Lower lobe of right lung (tissue), 2 donors: ENCODE results near the gene POU2F1. TPM values are rescaled to one million over a fixed set of nuclear protein-coding genes. Genes with fewer than 3 reads are reported as not detected.

Experiments used
- ATAC-seq, 2 donors: fragments of 200-7000 bp; cut with Tn5 transposase; one replicate each; pipeline ENCODE4 v1.9.1; 2020 to 2022; ENCODE audit warnings: mild to moderate bottlenecking in 2 of 2, moderate library complexity in 2 of 2
- DNase-seq: peaks from one replicate; pipeline ENCODE4 v3.0.0-alpha.2; 2020
- H3K27ac ChIP-seq: fragments of 200-600 bp; one replicate; pipeline ENCODE4 v1.8.0; 2022
- H3K27me3 ChIP-seq: fragments of 200-600 bp; one replicate; pipeline ENCODE4 v1.8.0; 2022; ENCODE audit warnings: low read depth
- H3K36me3 ChIP-seq: fragments of 200-600 bp; one replicate; pipeline ENCODE4 v1.8.0; 2022; ENCODE audit warnings: mild to moderate bottlenecking
- H3K4me1 ChIP-seq: fragments of 200-600 bp; one replicate; pipeline ENCODE4 v1.8.0; 2022
- H3K4me3 ChIP-seq: fragments of 200-600 bp; one replicate; pipeline ENCODE4 v1.8.0; 2022; ENCODE audit warnings: mild to moderate bottlenecking
- H3K9me3 ChIP-seq: fragments of 200-600 bp; one replicate; pipeline ENCODE4 v1.8.0; 2022
- CTCF ChIP-seq: fragments of 200-600 bp; IDR thresholded peaks from one replicate; pipeline ENCODE4 v1.8.0; 2022; ENCODE audit warnings: antibody characterized with exemption, mild to moderate bottlenecking
- intact Hi-C: fragments of 100-400 bp; cut with DNase I; formaldehyde crosslinking; loops from one replicate; pipeline ENCODE4 v1.11.0; 2022
- total RNA-seq: library from RNA; stranded (reverse); fragmentation: NEBNext Ultra II Directional; extraction: Animal tissue kit (Norgen Biotek cat#: 25700); gene quantifications from one replicate; pipeline ENCODE4 v1.2.1, GENCODE V29; 2021
- donor health status: DM: no; HTN: yes; CAD: no; lungs with severe emphysema.

Gene POU2F1
- total RNA-seq, 1 donor from 2014 or later: 20.1 TPM

- no peak overlapping the region for H3K27ac ChIP-seq
- no peaks in the 10 kb centered on the region for H3K9me3 ChIP-seq
- no peak overlapping the region for H3K4me3 ChIP-seq
- DNase-seq (no peak), ATAC-seq (no peak)
- no peaks in the 10 kb centered on the region for H3K36me3 ChIP-seq
- TF ChIP-seq CTCF: no peak
- intact Hi-C loops: no loop called here
- H3K27me3 ChIP-seq: no peaks in the 10 kb centered on the region
- H3K4me1 ChIP-seq: no peaks in the 10 kb centered on the region
These were observed 139.4 kb downstream of the POU2F1 start for GRCh38 chr1:167360120-167360519.

DNA sequence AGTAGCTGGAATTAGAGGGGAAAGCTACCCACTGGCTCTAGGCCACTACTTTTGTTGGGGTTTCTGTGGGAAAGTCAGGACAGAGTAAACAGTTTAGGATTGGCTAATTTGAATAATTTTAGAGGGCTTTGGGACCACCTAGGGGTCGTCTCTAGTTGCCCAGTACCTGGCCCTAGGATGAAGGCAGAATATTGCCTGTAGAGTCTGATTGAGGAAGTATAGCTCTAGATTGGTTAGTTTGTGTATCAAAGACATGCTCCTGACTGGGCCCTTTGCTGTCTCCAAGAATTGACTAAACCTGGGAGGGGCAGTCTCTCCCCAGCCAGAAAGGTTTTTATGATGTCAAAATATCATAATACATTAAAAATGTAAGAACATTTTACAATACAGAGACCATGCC, 142.0 kb downstream of the POU2F1 start:
- no peak overlapping the region for H3K27ac ChIP-seq
- intact Hi-C loops: no loop called here

DNA sequence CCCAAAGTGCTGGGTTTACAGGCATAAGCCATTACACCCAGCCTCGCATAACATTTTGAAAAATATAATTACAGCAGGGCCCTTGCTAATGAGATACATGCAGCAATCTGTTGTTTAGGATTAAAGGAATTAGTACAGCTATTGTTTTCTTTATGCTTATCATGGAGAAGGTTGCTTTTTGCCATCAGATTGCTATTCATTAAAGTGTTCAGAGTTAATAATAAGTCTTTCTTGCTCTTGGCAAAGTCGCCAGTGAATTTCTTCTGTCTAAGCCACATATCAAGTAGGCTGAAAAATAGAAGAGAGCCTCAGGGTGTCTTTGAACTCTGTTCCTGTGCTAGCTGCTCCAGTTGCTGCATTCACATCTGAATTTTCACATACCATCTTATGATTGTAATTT, 144.1 kb downstream of the POU2F1 start:
- DNase-seq (no peak), ATAC-seq (no peak)
- H3K27me3 ChIP-seq: no peaks in the 10 kb centered on the region
- intact Hi-C loops: no loop called here
- no peaks in the 10 kb centered on the region for H3K9me3 ChIP-seq
- H3K36me3 ChIP-seq: peaks cover 13% of the 10 kb centered on the region
- no peak overlapping the region for H3K4me3 ChIP-seq
- no peaks in the 10 kb centered on the region for H3K4me1 ChIP-seq
- no peak for TF ChIP-seq CTCF
- H3K27ac ChIP-seq: no peak overlapping the region

More for the DNA sequence above, 142.0 kb downstream of the POU2F1 start:
- no peak overlapping the region for H3K4me3 ChIP-seq
- H3K4me1 ChIP-seq: no peaks in the 10 kb centered on the region
- H3K36me3 ChIP-seq: peaks cover 13% of the 10 kb centered on the region
- no peak for TF ChIP-seq CTCF
- DNase-seq (no peak), ATAC-seq (no peak)
- no peaks in the 10 kb centered on the region for H3K27me3 ChIP-seq
- no peaks in the 10 kb centered on the region for H3K9me3 ChIP-seq

GRCh38 chr1:167365360-167365759, 144.7 kb downstream of the POU2F1 start:
- Histone ChIP-seq H3K36me3 (peaks cover 13% of the 10 kb centered on the region), H3K4me3 (no peak overlapping the region), H3K4me1 (no peaks in the 10 kb centered on the region), H3K9me3 (no peaks in the 10 kb centered on the region), H3K27ac (no peak overlapping the region), H3K27me3 (no peaks in the 10 kb centered on the region)
- ATAC-seq (no peak), DNase-seq (no peak)
- TF ChIP-seq CTCF: no peak
- intact Hi-C loops: no loop called here

- intact Hi-C loops: no loop called here
- no peak for DNase-seq
- Histone ChIP-seq H3K4me3 (no peak overlapping the region), H3K4me1 (no peaks in the 10 kb centered on the region), H3K27ac (no peak overlapping the region), H3K36me3 (peaks cover 18% of the 10 kb centered on the region), H3K27me3 (no peaks in the 10 kb centered on the region), H3K9me3 (no peaks in the 10 kb centered on the region)
- TF ChIP-seq CTCF: no peak
- ATAC-seq: no peak
These were observed 147.0 kb downstream of the POU2F1 start for GRCh38 chr1:167367705-167368104.

GRCh38 chr1:167369175-167369574, 148.5 kb downstream of the POU2F1 start:
- no peaks in the 10 kb centered on the region for H3K4me1 ChIP-seq
- H3K4me3 ChIP-seq: no peak overlapping the region
- no peaks in the 10 kb centered on the region for H3K27me3 ChIP-seq
- ATAC-seq: no peak
- no peak overlapping the region for H3K27ac ChIP-seq
- peaks cover 21% of the 10 kb centered on the region for H3K36me3 ChIP-seq
- intact Hi-C loops: no loop called here
- no peaks in the 10 kb centered on the region for H3K9me3 ChIP-seq
- no peak for TF ChIP-seq CTCF
- DNase-seq: no peak
